Testis (tissue), 2 donors: Measurements from ENCODE around the gene BLOC1S3.

ENCODE experiments used
- CTCF ChIP-seq, 3 experiments: fragments of 450-650 bp in 2 of 3; fragments of 200-600 bp in 1 of 3; sonication (generic) in 1 of 3; IDR thresholded peaks; one replicate each; pipeline ENCODE4 v1.5.1; 2016 to 2019; ENCODE audit warnings: antibody characterized with exemption in 3 of 3, mild to moderate bottlenecking in 2 of 3, moderate library complexity in 1 of 3
- POLR2A ChIP-seq: fragments of 450-650 bp; IDR thresholded peaks from one replicate; pipeline ENCODE4 v1.6.1; 2017; ENCODE audit warnings: antibody characterized with exemption, mild to moderate bottlenecking, moderate library complexity

GRCh38 chr19:45217193-45217956 is 38.8 kb downstream of the BLOC1S3 start:
- TF ChIP-seq CTCF (IDR thresholded peaks at IDR 0.05) (no peak), POLR2A (no peak)
